GM23338 (cell line): ENCODE measurements around the gene SPDYA. TPM values are rescaled to one million over a fixed set of nuclear protein-coding genes. Genes with fewer than 3 reads are reported as not detected.

Experiments used
- ATAC-seq: fragments of 200-7000 bp; cut with Tn5 transposase; 3 replicates; pipeline ENCODE4 v1.9.1; 2020
- DNase-seq: peaks from one replicate; pipeline ENCODE4 v3.0.0-alpha.2; 2015; ENCODE audit warnings: low spot score
- H2AFZ ChIP-seq: fragments of 200-600 bp; sonication (generic); 2 replicates; pipeline ENCODE4 v1.8.0; 2016; ENCODE audit warnings: antibody characterized with exemption, mild to moderate bottlenecking, moderate library complexity
- H3F3A ChIP-seq: fragments of 200-600 bp; sonication (generic); replicated peaks from 2 replicates; pipeline ENCODE4 v1.8.0; 2017; ENCODE audit warnings: antibody characterized with exemption, mixed run types, low read depth
- H3K27ac ChIP-seq: fragments of 200-600 bp; sonication (generic); 2 replicates; pipeline ENCODE4 v1.6.1; 2016; ENCODE audit warnings: low read depth
- H3K27me3 ChIP-seq: fragments of 200-600 bp; sonication (generic); 2 replicates; pipeline ENCODE4 v1.8.0; 2016; ENCODE audit warnings: mild to moderate bottlenecking, mixed run types, moderate library complexity; ENCODE audit not compliant: insufficient read depth
- H3K36me3 ChIP-seq: fragments of 200-600 bp; sonication (generic); 2 replicates; pipeline ENCODE4 v1.8.0; 2016; ENCODE audit warnings: mild to moderate bottlenecking; ENCODE audit not compliant: insufficient read depth
- H3K4me1 ChIP-seq: fragments of 200-600 bp; sonication (generic); 2 replicates; pipeline ENCODE4 v1.8.0; 2016; ENCODE audit warnings: mild to moderate bottlenecking, moderate library complexity; ENCODE audit not compliant: insufficient read depth
- H3K4me2 ChIP-seq: fragments of 200-600 bp; sonication (generic); 2 replicates; pipeline ENCODE4 v1.7.1; 2017; ENCODE audit warnings: mixed run types
- H3K4me3 ChIP-seq: fragments of 200-600 bp; sonication (generic); 2 replicates; pipeline ENCODE4 v1.6.1; 2016; ENCODE audit warnings: mixed run types
- H3K79me2 ChIP-seq: fragments of 200-600 bp; sonication (generic); replicated peaks from 2 replicates; pipeline ENCODE4 v1.8.0; 2017; ENCODE audit warnings: mild to moderate bottlenecking; ENCODE audit not compliant: insufficient read depth
- H3K9me2 ChIP-seq: fragments of 200-600 bp; sonication (generic); 2 replicates; pipeline ENCODE4 v1.8.0; 2017; ENCODE audit not compliant: insufficient read depth
- H4K20me1 ChIP-seq: fragments of 200-600 bp; sonication (generic); replicated peaks from 2 replicates; pipeline ENCODE4 v1.8.0; 2017; ENCODE audit warnings: mild to moderate bottlenecking; ENCODE audit not compliant: insufficient read depth
- H3K27ac Mint-ChIP-seq: 2 replicates; pipeline ENCODE4 v1.8.0; 2020; ENCODE audit warnings: inconsistent platforms, mild to moderate bottlenecking, moderate library complexity, mixed read lengths
- H3K27me3 Mint-ChIP-seq: 3 replicates; pipeline ENCODE4 v1.8.0; 2022; ENCODE audit warnings: low read depth, mild to moderate bottlenecking, moderate library complexity, mixed read lengths, inconsistent platforms; ENCODE audit not compliant: insufficient read depth, poor library complexity
- H3K36me3 Mint-ChIP-seq: 3 replicates; pipeline ENCODE4 v1.8.0; 2021; ENCODE audit warnings: low read depth, mild to moderate bottlenecking, inconsistent platforms, moderate library complexity, mixed read lengths
- H3K4me1 Mint-ChIP-seq: 3 replicates; pipeline ENCODE4 v1.8.0; 2020; ENCODE audit warnings: mild to moderate bottlenecking, inconsistent platforms, mixed read lengths
- H3K4me3 Mint-ChIP-seq: 3 replicates; pipeline ENCODE4 v1.8.0; 2021; ENCODE audit warnings: moderate library complexity, mild to moderate bottlenecking, inconsistent platforms, mixed read lengths
- H3K9me3 Mint-ChIP-seq: 3 replicates; pipeline ENCODE4 v1.8.0; 2020; ENCODE audit warnings: moderate library complexity, mild to moderate bottlenecking, inconsistent platforms, mixed read lengths
- EZH2 ChIP-seq: fragments of 200-600 bp; sonication (generic); IDR thresholded peaks from one replicate; pipeline ENCODE4 v1.8.0; 2017; ENCODE audit warnings: antibody characterized with exemption, mild to moderate bottlenecking, low read depth; ENCODE audit not compliant: unreplicated experiment
- EZH2phosphoT487 ChIP-seq: fragments of 200-600 bp; sonication (generic); IDR thresholded peaks from one replicate; pipeline ENCODE4 v1.8.1; 2018; ENCODE audit warnings: antibody characterized with exemption; ENCODE audit not compliant: unreplicated experiment
- JUNB ChIP-seq: IDR thresholded peaks from one replicate; pipeline ENCODE4 v1.6.1; 2016; ENCODE audit warnings: antibody characterized with exemption; ENCODE audit not compliant: unreplicated experiment
- NANOG ChIP-seq: IDR thresholded peaks from 2 replicates; pipeline ENCODE4 v1.6.1; 2016; ENCODE audit warnings: antibody characterized with exemption, borderline replicate concordance
- STAT1 ChIP-seq: IDR thresholded peaks from one replicate; pipeline ENCODE4 v1.6.1; 2016; ENCODE audit warnings: antibody characterized with exemption; ENCODE audit not compliant: unreplicated experiment
- ZNF114 ChIP-seq: fragments of 250-450 bp; sonication (Bioruptor Pico); IDR thresholded peaks from 2 replicates; pipeline ENCODE4 v1.5.0; 2020; ENCODE audit warnings: mild to moderate bottlenecking, moderate library complexity
- polyA plus RNA-seq: library from polyadenylated mRNA; unstranded; fragments of >200 nt; fragmentation: Nextera tagmentation; extraction: Ambion mirVana; gene quantifications from 2 replicates; pipeline ENCODE4 v1.2.1, GENCODE V29; 2016
- total RNA-seq: library from RNA; depleted of rRNA; stranded (reverse); fragments of >200 nt; shearing (Covaris generic); gene quantifications from 2 replicates; pipeline ENCODE4 v1.2.3, GENCODE V29; 2014
- TF ChIP-seq, protein P1 (sequence below): IDR thresholded peaks from 2 replicates; pipeline ENCODE4 v1.6.1; 2016; ENCODE audit warnings: antibody characterized with exemption
- TF ChIP-seq, protein P2 (sequence below): IDR thresholded peaks from one replicate; pipeline ENCODE4 v1.6.1; 2018; ENCODE audit warnings: antibody characterized with exemption; ENCODE audit not compliant: unreplicated experiment
- TF ChIP-seq, protein P3 (sequence below), 2 experiments: fragments of 200-600 bp in 1 of 2; sonication (generic) in 1 of 2; conservative IDR thresholded peaks; 2 replicates each; pipeline versions ENCODE4 v1.5.1 to v1.6.1; 2016 to 2017; ENCODE audit warnings: antibody characterized with exemption in 2 of 2, low read depth in 2 of 2, mild to moderate bottlenecking in 2 of 2, moderate library complexity in 1 of 2

The SPDYA gene
- total and polyA plus RNA-seq, 2 experiments from 2014 or later: 0.42 to 4.0 TPM

DNA sequence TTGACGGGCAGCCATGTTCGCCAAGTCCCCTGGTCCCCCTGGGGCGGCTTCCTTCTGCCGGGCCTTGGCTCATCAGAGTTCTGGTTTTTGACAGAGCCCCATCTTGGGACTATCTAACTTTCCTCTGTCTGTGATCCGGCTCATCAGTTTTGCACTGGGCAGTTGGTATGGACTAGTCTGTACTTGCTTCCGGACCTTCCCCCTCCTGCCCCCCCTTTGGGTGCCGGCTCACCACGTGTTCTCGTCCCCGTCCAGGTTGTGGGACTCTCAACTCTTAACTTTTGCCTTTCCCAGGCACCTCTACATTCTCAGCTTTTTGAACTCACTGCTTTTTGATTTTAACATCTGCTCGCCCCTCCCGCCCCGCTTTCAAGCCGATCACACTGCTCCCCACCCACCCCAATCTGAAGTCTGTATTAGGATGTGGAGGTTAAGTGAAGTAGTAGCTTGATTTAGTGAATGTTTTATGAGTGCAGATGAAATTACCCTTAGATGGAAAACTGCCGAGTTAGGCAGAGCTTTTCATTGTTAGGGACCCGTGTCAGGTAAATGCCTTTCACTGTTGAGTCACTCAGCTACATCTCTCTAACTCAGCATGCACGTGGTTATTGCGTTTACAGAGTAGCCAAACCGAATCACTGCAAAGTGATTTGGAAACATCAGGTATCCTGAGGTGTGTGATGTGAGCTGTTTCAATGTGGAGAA, 84.7 kb downstream of the SPDYA start:
- peaks cover 27% of the 10 kb centered on the region for H3K4me1 Mint-ChIP-seq
- no peaks in the 10 kb centered on the region for H3K27me3 ChIP-seq
- H3K4me3 Mint-ChIP-seq: peak overlapping the region; percentile 98
- H3K36me3 ChIP-seq: no peaks in the 10 kb centered on the region
- H3K4me1 ChIP-seq: peaks cover 32% of the 10 kb centered on the region
- peak; percentile 14; the same call in 2 of the 3 replicates for ATAC-seq
- peaks cover 51% of the 10 kb centered on the region for H4K20me1 ChIP-seq
- no peaks in the 10 kb centered on the region for H3F3A ChIP-seq
- peaks cover 12% of the 10 kb centered on the region for H3K36me3 Mint-ChIP-seq
- peak overlapping the region; percentile 99 for H3K27ac Mint-ChIP-seq
- H3K9me3 Mint-ChIP-seq: peaks cover 4% of the 10 kb centered on the region; the same call in 1 of the 3 replicates
- H3K27me3 Mint-ChIP-seq: peaks cover 1% of the 10 kb centered on the region
- H3K4me2 ChIP-seq: peak overlapping the region; percentile 97
- 0 out of 2 replicates have a peak overlapping the region, but pooled peaks have one; percentile 77 for H3K27ac ChIP-seq
- TF ChIP-seq EZH2 (no peak), STAT1 (no peak), JUNB (no peak), ZNF114 (no peak)
- TF ChIP-seq, protein P1, sequence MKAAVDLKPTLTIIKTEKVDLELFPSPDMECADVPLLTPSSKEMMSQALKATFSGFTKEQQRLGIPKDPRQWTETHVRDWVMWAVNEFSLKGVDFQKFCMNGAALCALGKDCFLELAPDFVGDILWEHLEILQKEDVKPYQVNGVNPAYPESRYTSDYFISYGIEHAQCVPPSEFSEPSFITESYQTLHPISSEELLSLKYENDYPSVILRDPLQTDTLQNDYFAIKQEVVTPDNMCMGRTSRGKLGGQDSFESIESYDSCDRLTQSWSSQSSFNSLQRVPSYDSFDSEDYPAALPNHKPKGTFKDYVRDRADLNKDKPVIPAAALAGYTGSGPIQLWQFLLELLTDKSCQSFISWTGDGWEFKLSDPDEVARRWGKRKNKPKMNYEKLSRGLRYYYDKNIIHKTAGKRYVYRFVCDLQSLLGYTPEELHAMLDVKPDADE: no peak
- TF ChIP-seq, protein P2, sequence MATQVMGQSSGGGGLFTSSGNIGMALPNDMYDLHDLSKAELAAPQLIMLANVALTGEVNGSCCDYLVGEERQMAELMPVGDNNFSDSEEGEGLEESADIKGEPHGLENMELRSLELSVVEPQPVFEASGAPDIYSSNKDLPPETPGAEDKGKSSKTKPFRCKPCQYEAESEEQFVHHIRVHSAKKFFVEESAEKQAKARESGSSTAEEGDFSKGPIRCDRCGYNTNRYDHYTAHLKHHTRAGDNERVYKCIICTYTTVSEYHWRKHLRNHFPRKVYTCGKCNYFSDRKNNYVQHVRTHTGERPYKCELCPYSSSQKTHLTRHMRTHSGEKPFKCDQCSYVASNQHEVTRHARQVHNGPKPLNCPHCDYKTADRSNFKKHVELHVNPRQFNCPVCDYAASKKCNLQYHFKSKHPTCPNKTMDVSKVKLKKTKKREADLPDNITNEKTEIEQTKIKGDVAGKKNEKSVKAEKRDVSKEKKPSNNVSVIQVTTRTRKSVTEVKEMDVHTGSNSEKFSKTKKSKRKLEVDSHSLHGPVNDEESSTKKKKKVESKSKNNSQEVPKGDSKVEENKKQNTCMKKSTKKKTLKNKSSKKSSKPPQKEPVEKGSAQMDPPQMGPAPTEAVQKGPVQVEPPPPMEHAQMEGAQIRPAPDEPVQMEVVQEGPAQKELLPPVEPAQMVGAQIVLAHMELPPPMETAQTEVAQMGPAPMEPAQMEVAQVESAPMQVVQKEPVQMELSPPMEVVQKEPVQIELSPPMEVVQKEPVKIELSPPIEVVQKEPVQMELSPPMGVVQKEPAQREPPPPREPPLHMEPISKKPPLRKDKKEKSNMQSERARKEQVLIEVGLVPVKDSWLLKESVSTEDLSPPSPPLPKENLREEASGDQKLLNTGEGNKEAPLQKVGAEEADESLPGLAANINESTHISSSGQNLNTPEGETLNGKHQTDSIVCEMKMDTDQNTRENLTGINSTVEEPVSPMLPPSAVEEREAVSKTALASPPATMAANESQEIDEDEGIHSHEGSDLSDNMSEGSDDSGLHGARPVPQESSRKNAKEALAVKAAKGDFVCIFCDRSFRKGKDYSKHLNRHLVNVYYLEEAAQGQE: no peak
- peaks cover 58% of the 10 kb centered on the region for H3K79me2 ChIP-seq
- H3K9me2 ChIP-seq: no peaks in the 10 kb centered on the region
- H3K4me3 ChIP-seq: peak overlapping the region; percentile 95
- no peak overlapping the region for H2AFZ ChIP-seq
- peak; percentile 46 for DNase-seq

DNA sequence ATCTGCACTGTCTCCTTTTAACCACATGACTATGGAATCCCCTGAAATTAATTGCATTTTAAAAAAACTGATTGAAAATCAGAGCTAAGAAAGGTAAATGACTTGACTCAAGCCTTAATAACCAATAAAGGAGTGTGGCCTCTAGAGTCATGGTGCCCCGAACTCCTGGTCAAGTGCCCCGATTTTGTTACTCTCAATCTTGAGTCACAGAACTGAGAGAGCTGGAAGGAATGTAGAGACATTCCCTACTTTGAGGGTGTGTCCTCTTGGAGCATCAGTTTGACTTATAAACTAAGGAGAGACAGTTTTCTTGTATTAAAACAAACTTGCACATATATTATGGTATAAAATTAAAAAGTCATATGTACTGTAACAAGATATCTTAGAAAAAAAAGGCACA, 86.3 kb downstream of the SPDYA start:
- H3K4me3 Mint-ChIP-seq: peak overlapping the region; percentile 98
- H3K9me3 Mint-ChIP-seq: peaks cover 4% of the 10 kb centered on the region; the same call in 1 of the 3 replicates
- Histone ChIP-seq H3K79me2 (peaks cover 74% of the 10 kb centered on the region), H4K20me1 (peaks cover 66% of the 10 kb centered on the region), H3K4me1 (peaks cover 32% of the 10 kb centered on the region), H3K27me3 (no peaks in the 10 kb centered on the region), H3K4me3 (peak overlapping the region; percentile 95), H3K9me2 (no peaks in the 10 kb centered on the region), H3K4me2 (peak overlapping the region; percentile 97), H3F3A (no peaks in the 10 kb centered on the region), H3K27ac (no peak overlapping the region), H3K36me3 (peaks cover 2% of the 10 kb centered on the region; the same call in 1 of the 2 replicates), H2AFZ (no peak overlapping the region)
- peaks cover 33% of the 10 kb centered on the region for H3K4me1 Mint-ChIP-seq
- peaks cover 14% of the 10 kb centered on the region for H3K36me3 Mint-ChIP-seq
- H3K27ac Mint-ChIP-seq: no peak overlapping the region
- ATAC-seq (no peak), DNase-seq (peak; percentile 28)
- H3K27me3 Mint-ChIP-seq: peaks cover 1% of the 10 kb centered on the region
- no peak for TF ChIP-seq STAT1
- TF ChIP-seq EZH2phosphoT487: no peak
- no peak for TF ChIP-seq ZNF114
- no peak for TF ChIP-seq NANOG
- TF ChIP-seq, protein P1: no peak
- TF ChIP-seq, protein P3, sequence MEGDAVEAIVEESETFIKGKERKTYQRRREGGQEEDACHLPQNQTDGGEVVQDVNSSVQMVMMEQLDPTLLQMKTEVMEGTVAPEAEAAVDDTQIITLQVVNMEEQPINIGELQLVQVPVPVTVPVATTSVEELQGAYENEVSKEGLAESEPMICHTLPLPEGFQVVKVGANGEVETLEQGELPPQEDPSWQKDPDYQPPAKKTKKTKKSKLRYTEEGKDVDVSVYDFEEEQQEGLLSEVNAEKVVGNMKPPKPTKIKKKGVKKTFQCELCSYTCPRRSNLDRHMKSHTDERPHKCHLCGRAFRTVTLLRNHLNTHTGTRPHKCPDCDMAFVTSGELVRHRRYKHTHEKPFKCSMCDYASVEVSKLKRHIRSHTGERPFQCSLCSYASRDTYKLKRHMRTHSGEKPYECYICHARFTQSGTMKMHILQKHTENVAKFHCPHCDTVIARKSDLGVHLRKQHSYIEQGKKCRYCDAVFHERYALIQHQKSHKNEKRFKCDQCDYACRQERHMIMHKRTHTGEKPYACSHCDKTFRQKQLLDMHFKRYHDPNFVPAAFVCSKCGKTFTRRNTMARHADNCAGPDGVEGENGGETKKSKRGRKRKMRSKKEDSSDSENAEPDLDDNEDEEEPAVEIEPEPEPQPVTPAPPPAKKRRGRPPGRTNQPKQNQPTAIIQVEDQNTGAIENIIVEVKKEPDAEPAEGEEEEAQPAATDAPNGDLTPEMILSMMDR (conservative IDR thresholded peaks at IDR 0.05; ENCODE audit: low read depth in 2 of 2): no peak
- TF ChIP-seq, protein P2: no peak
